ENCODE measurements around the gene NBAS. TPM values are rescaled to one million over a fixed set of nuclear protein-coding genes. Genes with fewer than 3 reads are reported as not detected.

NBAS gene
- polyA plus RNA-seq, 1 donor (not counting 4 experiments of a cell fraction or from before 2014, with no cell fraction given): 27.9 TPM

GRCh38 chr2:15184491-15184890, 376.6 kb downstream of the NBAS start:
- Histone ChIP-seq H3K4me3 (ENCODE audit: control insufficient read depth in 2 of 3, extremely low read depth in 1 of 3, insufficient read depth in 2 of 3, low read depth in 1 of 3, low read length in 3 of 3) (no peak overlapping the region), H3K4me1 (ENCODE audit: control insufficient read depth, extremely low read depth, insufficient read depth, low read length) (no peaks in the 10 kb centered on the region), H3K36me3 (ENCODE audit: control insufficient read depth in 2 of 2, extremely low read depth in 1 of 2, insufficient read depth in 2 of 2, low read length in 2 of 2) (peaks cover 0 to 4% of the 10 kb centered on the region in 2 experiments), H3K27ac (ENCODE audit: control insufficient read depth, insufficient read depth, low read length) (no peak overlapping the region), H3K27me3 (ENCODE audit: control insufficient read depth, extremely low read depth, insufficient read depth, low read length) (no peaks in the 10 kb centered on the region), H2AFZ (ENCODE audit: control insufficient read depth, low read length) (no peak overlapping the region), H3K9me3 (ENCODE audit: control insufficient read depth, low read depth, low read length) (no peaks in the 10 kb centered on the region), H3K9me1 (ENCODE audit: control insufficient read depth, extremely low read depth, insufficient read depth, low read length) (no peaks in the 10 kb centered on the region), H4K20me1 (ENCODE audit: control insufficient read depth, extremely low read depth, insufficient read depth, low read length) (no peaks in the 10 kb centered on the region), H3K79me2 (ENCODE audit: control insufficient read depth, insufficient read depth, low read length) (no peaks in the 10 kb centered on the region), H3K9ac (ENCODE audit: control insufficient read depth, extremely low read depth, insufficient read depth, low read length) (no peak overlapping the region), H3K4me2 (ENCODE audit: control insufficient read depth, extremely low read depth, insufficient read depth, low read depth, low read length) (no peak overlapping the region)
- dilution Hi-C loops (cut with MboI; ENCODE audit: extremely low pct_ligation_motif_present, low sequenced_read_pairs): no loop called here
- no peak for FAIRE-seq
- TF ChIP-seq CTCF (optimal IDR thresholded peaks at IDR 0.05 in 1 of 3, IDR thresholded peaks at IDR 0.05 in 1 of 3, conservative IDR thresholded peaks at IDR 0.05 in 1 of 3; ENCODE audit: extremely low read depth in 1 of 3, insufficient read depth in 2 of 3, low read length in 3 of 3) (no peak), EZH2 (IDR thresholded peaks at IDR 0.05; ENCODE audit: low read length) (no peak)
- no peak for DNase-seq (ENCODE audit: low read depth, low spot score)

- H3K4me2 ChIP-seq (ENCODE audit: control insufficient read depth, extremely low read depth, insufficient read depth, low read depth, low read length): no peak overlapping the region
- H3K9me3 ChIP-seq (ENCODE audit: control insufficient read depth, low read depth, low read length): no peaks in the 10 kb centered on the region
- H3K4me1 ChIP-seq (ENCODE audit: control insufficient read depth, extremely low read depth, insufficient read depth, low read length): no peaks in the 10 kb centered on the region
- no peak for DNase-seq (ENCODE audit: low read depth, low spot score)
- dilution Hi-C loops (cut with MboI; ENCODE audit: extremely low pct_ligation_motif_present, low sequenced_read_pairs): no loop called here
- FAIRE-seq: no peak
- peaks cover 0 to 6% of the 10 kb centered on the region in 2 experiments for H3K36me3 ChIP-seq (ENCODE audit: control insufficient read depth in 2 of 2, extremely low read depth in 1 of 2, insufficient read depth in 2 of 2, low read length in 2 of 2)
- no peak overlapping the region for H2AFZ ChIP-seq (ENCODE audit: control insufficient read depth, low read length)
- H3K4me3 ChIP-seq (ENCODE audit: control insufficient read depth in 2 of 3, extremely low read depth in 1 of 3, insufficient read depth in 2 of 3, low read depth in 1 of 3, low read length in 3 of 3): no peak overlapping the region
- no peaks in the 10 kb centered on the region for H3K9me1 ChIP-seq (ENCODE audit: control insufficient read depth, extremely low read depth, insufficient read depth, low read length)
- H3K27ac ChIP-seq (ENCODE audit: control insufficient read depth, insufficient read depth, low read length): no peak overlapping the region
- no peaks in the 10 kb centered on the region for H4K20me1 ChIP-seq (ENCODE audit: control insufficient read depth, extremely low read depth, insufficient read depth, low read length)
- no peaks in the 10 kb centered on the region for H3K79me2 ChIP-seq (ENCODE audit: control insufficient read depth, insufficient read depth, low read length)
- no peak overlapping the region for H3K9ac ChIP-seq (ENCODE audit: control insufficient read depth, extremely low read depth, insufficient read depth, low read length)
- H3K27me3 ChIP-seq (ENCODE audit: control insufficient read depth, extremely low read depth, insufficient read depth, low read length): no peaks in the 10 kb centered on the region
- TF ChIP-seq CTCF (optimal IDR thresholded peaks at IDR 0.05 in 1 of 3, IDR thresholded peaks at IDR 0.05 in 1 of 3, conservative IDR thresholded peaks at IDR 0.05 in 1 of 3; ENCODE audit: extremely low read depth in 1 of 3, insufficient read depth in 2 of 3, low read length in 3 of 3) (no peak), EZH2 (IDR thresholded peaks at IDR 0.05; ENCODE audit: low read length) (no peak)
Measured at GRCh38 chr2:15182275-15182674, 378.9 kb downstream of the NBAS start.

Measured in keratinocyte (primary cell).